GM21737 (cell line): Measurements from ENCODE around the gene MDH1.
"Not testable (repeated sequence)": the region's sequence is repeated elsewhere in the genome, so short reads cannot be mapped to it uniquely, and the experiment has no call there.

Source experiments
- ATAC-seq: cut with Tn5 transposase; IDR thresholded peaks from one replicate; pipeline ENCODE4 v1.9.1; 2021; ENCODE audit warnings: mild to moderate bottlenecking, moderate library complexity; ENCODE audit not compliant: unreplicated experiment

Gene MDH1

GRCh38 chr2:63588385-63589147, at the start of gene MDH1, which contains the start of gene WDPCP:
TSS of gene MDH1 (plus strand) at chr2:63588963. CDS start at chr2:63589044, 81 bp downstream.
TSS of gene WDPCP (minus strand) at chr2:63588477. CDS start at chr2:63588271, 206 bp downstream.
- peak; percentile 91 for ATAC-seq

GRCh38 chr2:63539416-63540162, 49.2 kb upstream of the MDH1 start:
- ATAC-seq, result no peak

GRCh38 chr2:63544017-63544627, 44.6 kb upstream of the MDH1 start:
- ATAC-seq, result no peak

DNA sequence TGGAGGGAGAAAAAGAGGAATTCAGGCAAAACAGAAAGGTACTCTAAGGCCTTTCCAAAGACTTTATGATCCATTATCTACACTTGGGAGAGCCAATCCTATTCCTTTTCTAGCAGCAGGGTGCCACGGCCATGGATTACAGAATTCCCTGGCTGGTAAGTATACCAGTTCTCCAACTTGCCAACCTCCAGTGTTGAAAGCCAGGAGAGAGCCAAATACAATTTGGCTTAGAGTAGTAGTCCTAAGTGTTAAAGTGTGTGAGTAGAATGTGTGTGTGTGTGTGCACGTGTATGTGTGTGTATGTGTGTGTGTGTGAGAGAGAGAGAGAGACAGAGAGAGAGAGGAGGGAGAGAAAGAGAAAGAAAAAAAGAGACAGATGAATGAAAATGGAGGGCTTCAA, 43.7 kb upstream of the MDH1 start:
- ATAC-seq, result no peak

DNA sequence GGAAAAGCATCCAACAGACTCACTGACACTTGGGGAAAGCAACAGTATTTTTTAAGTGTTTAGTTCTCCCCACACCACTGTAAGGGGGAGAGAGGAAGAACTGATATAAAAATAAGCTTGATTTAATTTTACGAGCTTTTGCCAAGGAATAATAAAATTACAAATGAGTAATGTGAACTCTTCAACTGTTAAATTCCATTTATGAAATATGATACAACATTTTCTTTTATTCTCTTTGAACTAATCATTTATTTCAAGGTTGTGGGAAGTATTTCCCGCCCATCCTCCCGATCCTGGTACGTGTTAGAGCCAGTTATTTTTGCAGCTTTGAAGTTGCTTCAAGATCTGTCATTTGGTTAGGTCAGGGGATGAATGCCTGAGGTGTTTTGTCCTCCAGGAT, 35.7 kb upstream of the MDH1 start:
- no peak for ATAC-seq

DNA sequence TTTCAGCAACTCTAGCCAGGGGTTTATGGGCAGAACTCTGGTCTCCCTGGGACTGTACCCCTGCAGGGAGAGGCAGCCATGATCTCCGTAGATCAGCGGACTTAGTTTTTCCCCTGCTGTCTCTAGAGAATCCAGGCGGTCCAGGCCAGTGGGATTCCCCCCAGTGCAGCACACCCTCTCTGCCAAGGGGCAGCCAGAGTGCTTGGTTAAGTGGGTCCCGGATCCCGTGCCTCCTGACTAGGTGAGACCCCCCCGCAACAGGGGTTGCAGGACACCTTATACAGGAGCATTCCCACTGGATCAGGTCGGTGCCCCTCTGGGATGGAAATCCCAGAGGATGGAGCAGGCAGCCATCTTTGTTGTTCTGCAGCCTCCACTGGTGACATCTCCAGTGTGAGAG, 33.5 kb upstream of the MDH1 start:
- no peak for ATAC-seq

DNA sequence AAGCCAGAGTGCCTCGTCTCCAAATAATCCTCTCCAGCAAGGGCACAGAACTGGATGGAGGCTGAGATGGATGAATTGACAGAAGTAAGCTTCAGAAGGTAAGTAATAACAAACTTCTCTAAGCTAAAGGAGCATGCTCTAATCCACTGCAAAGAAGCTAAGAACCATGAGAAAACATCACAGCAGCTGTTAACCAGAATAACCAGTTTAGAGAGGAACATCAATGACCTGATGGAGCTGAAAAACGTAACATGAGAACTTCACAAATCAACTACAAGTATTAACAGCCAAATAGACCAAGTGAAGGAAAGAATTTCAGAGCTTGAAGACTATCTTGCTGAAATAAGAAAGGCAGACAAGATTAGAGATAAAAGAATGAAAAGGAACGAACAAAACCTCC, 32.8 kb upstream of the MDH1 start:
- ATAC-seq, result no peak

DNA sequence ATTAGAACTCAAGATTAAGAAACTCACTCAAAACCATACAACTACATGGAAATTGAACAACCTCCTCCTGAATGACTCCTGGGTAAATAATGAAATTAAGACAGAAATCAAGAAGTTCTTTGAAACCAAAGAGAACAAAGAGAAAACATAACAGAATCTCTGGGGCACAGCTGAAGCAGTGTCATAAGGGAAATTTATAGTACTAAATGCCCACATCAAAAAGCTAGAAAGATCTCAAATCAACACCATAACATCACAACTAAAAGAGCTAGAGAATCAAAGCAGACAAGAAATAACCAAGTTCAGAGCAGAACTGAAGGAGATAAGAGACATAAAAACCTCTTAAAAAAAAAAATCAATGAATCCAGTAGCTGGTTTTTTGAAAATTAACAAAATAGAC, 30.9 kb upstream of the MDH1 start:
- not testable (repeated sequence) for ATAC-seq

DNA sequence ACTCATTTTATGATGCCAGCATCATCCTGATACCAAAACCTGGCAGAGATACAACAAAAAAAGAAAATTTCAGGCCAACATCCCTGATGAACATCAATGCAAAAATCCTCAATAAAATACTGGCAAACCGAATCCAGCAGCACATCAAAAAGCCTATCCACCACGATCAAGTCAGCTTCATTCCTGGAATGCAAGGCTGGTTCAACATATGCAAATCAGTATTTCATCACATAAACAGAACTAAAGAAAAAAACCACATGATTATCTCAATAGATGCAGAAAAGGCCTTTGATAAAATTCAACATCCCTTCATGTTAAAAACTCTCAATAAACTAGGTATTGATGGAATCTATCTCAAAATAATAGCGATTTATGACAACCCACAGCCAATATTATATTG, 29.8 kb upstream of the MDH1 start:
- ATAC-seq, result not testable (repeated sequence)

- ATAC-seq, result no peak
Measured at GRCh38 chr2:63562751-63563150, 26.0 kb upstream of the MDH1 start.

GRCh38 chr2:63569740-63570139, 19.0 kb upstream of the MDH1 start:
- peak; percentile 62 for ATAC-seq

- ATAC-seq, result no peak
Measured at GRCh38 chr2:63571291-63571690, 17.5 kb upstream of the MDH1 start.

- ATAC-seq, result no peak
Measured at GRCh38 chr2:63572001-63572400, 16.8 kb upstream of the MDH1 start.

GRCh38 chr2:63573026-63573425, 15.7 kb upstream of the MDH1 start:
- not testable (repeated sequence) for ATAC-seq

DNA sequence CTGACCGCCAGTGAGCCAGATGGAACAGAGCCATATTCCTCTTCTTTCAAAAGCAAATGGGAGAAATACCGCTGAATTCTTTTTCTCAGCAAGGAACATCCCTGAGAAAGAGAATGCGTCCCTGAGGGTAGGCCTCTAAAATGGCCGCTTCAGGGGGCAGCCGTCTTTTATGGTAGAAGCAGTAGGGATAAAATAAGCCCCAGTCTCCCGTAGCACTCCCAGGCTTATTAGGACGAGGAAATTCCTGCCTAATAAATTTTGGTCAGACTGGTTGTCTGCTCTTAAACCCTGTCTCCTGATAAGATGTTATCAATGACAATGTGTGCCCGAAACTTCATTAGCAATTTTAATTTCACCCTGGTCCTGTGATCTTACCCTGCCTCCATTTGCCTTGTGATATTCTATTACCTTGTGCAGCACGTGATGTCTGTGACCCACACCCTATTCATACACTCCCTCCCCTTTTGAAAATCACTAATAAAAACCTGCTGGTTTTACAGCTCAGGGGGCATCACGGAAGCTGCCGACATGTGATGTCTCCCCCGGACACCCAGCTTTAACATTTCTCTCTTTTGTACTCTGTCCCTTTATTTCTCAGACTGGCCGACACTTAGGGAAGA, 14.9 kb upstream of the MDH1 start:
- not testable (repeated sequence) for ATAC-seq

- ATAC-seq, result no peak
Measured at GRCh38 chr2:63576546-63576945, 12.2 kb upstream of the MDH1 start.

GRCh38 chr2:63578767-63579166, 10.0 kb upstream of the MDH1 start:
- ATAC-seq, result no peak

DNA sequence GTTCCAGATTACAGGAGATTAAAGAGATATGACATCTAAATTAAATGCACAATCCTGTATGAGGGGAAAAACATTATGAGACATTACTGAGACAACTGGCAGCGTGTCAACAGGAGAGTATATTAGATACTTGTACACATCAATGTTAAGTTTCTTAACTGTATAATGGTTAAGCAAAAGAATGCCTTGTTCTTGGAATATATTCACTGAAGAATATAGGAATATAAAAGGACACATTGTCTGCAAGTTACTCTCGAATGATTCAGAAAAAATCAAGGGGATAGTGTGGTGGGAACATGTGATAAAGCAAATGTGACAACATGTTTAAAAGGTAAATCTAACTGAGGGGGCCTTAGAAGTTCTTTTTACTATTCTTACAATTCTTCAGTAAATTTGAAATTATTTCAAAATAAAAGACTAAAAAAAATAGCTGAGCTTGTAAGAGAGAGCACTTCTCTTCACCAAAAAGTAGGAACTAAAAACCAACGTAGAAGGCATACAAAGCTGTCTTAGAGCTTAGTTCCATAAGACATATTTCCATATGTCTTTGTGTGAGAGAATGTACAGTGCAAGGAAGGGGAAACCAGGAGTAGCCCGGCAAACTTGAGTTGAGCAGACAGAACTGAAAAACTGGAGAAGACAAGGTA, 8.0 kb upstream of the MDH1 start:
- ATAC-seq, result no peak

DNA sequence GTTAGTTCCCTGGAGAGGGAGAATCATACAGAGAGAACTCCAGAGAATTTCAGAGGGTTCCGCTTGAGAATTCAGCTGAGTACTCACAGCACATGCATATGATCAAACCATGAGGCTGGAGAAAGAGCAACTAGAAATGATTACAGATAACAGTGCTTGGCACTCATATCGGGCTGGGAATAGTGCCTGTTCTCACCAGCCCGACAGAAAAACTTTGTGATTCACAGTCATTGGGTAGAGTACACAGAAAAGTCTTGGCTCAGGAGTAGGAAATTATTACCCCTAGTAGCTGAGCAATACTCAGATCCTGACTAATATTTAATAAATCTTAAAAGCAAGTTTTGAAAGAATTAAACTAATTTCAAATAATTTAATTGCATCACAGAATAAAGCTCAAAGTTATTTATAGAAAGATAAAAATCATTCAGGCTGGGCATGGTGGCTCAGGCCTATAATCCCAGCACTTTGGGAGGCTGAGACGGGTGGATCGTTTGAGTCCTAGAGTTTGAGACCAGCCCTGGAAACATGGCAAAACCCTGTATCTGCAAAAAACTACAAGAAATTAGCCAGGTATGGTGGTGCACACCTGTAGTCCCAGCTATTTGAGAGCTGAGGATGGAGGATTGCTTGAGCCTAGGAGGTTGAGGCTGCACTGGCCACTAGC, 7.3 kb upstream of the MDH1 start:
- no peak for ATAC-seq

DNA sequence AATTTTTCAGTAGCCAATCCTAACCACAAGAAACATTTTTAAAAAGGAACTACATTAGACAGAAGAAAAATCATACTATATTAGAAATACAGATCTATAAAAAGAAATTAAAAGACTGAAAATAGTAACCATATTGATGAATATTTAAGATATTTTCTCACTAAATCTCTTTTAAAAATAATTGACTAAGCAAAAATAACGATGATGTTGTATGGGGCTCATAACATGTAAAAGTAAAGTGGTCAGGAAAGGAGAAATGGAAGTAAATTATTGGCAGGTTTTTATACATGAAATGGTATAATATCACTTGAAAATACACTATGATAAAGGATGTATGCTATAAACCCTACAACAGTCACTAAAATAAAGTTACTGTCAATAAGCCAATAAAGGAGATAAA, 5.9 kb upstream of the MDH1 start:
- no peak for ATAC-seq
